ENCODE data around the gene SLC2A1. TPM values are rescaled to one million over a fixed set of nuclear protein-coding genes. Genes with fewer than 3 reads are reported as not detected.

Gene SLC2A1
- total and polyA plus RNA-seq, 11 donors: 10.6 to 196 (median 29.9) TPM

DNA sequence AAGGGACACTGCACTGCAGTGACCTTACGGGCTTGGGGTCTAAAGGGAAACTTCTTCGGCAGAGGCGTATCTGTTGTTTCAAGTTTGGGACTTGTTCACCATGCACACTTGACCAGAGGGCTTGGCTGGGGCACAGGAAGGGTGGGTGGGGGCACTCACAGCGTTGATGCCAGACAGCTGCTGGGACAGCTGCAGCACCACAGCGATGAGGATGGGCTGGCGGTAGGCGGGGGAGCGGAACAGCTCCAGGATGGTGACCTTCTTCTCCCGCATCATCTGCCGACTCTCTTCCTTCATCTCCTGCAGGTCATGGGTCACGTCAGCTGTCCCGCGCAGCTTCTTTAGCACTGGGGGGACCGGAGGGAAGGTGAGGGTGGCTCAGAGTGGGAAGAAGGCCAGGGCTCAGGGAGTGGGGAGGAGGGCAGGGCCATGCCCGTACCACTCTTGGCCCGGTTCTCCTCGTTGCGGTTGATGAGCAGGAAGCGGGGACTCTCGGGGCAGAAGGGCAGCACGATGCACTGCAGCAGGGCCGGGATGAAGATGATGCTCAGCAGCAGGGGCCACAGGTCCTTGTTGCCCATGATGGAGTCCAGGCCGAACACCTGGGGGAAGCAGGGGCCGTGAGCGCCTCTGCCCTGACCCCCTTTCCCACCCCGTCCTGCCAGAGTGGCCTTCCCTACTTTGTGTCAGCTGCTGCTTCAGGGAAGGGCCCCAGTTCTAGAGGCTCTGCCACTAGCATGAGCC is 29.1 kb downstream of the SLC2A1 start:
- Histone ChIP-seq H3K9me3 (no peaks in the 10 kb centered on the region), H3K27ac (no peak overlapping the region), H3K36me3 (peaks cover 0 to 46% (median 39%) of the 10 kb centered on the region in 9 donors), H3K4me3 (no peak overlapping the region), H3K27me3 (no peaks in the 10 kb centered on the region), H3K4me1 (peaks cover 0 to 46% (median 6%) of the 10 kb centered on the region in 12 donors)
- intact Hi-C loops (cut with DNase I): loop anchor here in 2 of 10 donors (2.0 to 10.0 kb wide), 4 partner anchors 23 to 455 kb away; partner anchors contain the start of genes MED8 (in 1 of the 2), SZT2 (in 1 of the 2) and YBX1 (in 1 of the 2)
- DNase-seq (no peak), ATAC-seq (no peak)
- TF ChIP-seq POLR2A (IDR thresholded peaks at IDR 0.05): no peak
- TF ChIP-seq, protein P1, sequence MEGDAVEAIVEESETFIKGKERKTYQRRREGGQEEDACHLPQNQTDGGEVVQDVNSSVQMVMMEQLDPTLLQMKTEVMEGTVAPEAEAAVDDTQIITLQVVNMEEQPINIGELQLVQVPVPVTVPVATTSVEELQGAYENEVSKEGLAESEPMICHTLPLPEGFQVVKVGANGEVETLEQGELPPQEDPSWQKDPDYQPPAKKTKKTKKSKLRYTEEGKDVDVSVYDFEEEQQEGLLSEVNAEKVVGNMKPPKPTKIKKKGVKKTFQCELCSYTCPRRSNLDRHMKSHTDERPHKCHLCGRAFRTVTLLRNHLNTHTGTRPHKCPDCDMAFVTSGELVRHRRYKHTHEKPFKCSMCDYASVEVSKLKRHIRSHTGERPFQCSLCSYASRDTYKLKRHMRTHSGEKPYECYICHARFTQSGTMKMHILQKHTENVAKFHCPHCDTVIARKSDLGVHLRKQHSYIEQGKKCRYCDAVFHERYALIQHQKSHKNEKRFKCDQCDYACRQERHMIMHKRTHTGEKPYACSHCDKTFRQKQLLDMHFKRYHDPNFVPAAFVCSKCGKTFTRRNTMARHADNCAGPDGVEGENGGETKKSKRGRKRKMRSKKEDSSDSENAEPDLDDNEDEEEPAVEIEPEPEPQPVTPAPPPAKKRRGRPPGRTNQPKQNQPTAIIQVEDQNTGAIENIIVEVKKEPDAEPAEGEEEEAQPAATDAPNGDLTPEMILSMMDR (IDR thresholded peaks at IDR 0.05): no peak
- WGBS, 4 donors: 88 to 92% (median 92%) methylated on average over 25 to 26 of the region's 26 CpGs

DNA sequence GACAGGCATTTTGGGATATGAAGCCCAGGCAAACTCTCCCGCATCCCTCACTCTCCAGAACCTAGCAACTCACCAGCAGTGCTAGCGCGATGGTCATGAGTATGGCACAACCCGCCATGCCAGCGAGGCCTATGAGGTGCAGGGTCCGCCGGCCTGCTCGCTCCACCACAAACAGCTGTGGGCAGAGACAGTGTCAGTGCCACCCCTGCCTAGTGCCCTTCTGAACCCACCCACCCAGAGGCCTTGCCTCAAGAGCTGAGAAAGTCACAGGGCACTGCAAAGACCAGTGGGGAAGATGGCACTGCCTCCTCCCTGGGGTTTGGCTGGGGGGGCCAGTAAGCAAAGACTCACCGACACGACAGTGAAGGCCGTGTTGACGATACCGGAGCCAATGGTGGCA is 29.8 kb downstream of the SLC2A1 start:
- DNase-seq (no peak), ATAC-seq (no peak)
- 90 to 97% (median 93%) methylated on average over 5 to 13 of the region's 13 CpGs for WGBS, 4 donors
- intact Hi-C loops (cut with DNase I): loop anchor here in 2 of 10 donors (2.0 to 10.0 kb wide), 4 partner anchors 24 to 456 kb away; partner anchors contain the start of genes MED8 (in 1 of the 2), SZT2 (in 1 of the 2) and YBX1 (in 1 of the 2)
- Histone ChIP-seq H3K36me3 (peaks cover 0 to 46% (median 39%) of the 10 kb centered on the region in 9 donors), H3K9me3 (no peaks in the 10 kb centered on the region), H3K4me1 (peaks cover 0 to 41% (median 6%) of the 10 kb centered on the region in 12 donors), H3K27me3 (no peaks in the 10 kb centered on the region), H3K27ac (no peak overlapping the region), H3K4me3 (no peak overlapping the region)
- TF ChIP-seq, protein P1 (IDR thresholded peaks at IDR 0.05): no peak
- no peak for TF ChIP-seq POLR2A (IDR thresholded peaks at IDR 0.05)

GRCh38 chr1:42927920-42928505 is 30.7 kb downstream of the SLC2A1 start:
- intact Hi-C loops (cut with DNase I): loop anchor here in 2 of 10 donors (2.0 to 10.0 kb wide), 4 partner anchors 25 to 457 kb away; partner anchors contain the start of genes MED8 (in 1 of the 2), SZT2 (in 1 of the 2) and YBX1 (in 1 of the 2)
- Histone ChIP-seq H3K9me3 (no peaks in the 10 kb centered on the region), H3K27me3 (no peaks in the 10 kb centered on the region), H3K4me3 (no peak overlapping the region), H3K36me3 (peaks cover 0 to 46% (median 39%) of the 10 kb centered on the region in 9 donors), H3K4me1 (peaks cover 0 to 40% (median 9%) of the 10 kb centered on the region in 12 donors), H3K27ac (no peak overlapping the region)
- no peak for ATAC-seq
- WGBS, 4 donors: 73 to 84% (median 78%) methylated on average over 9 to 10 of the region's 10 CpGs
- no peak for DNase-seq
- TF ChIP-seq POLR2A (IDR thresholded peaks at IDR 0.05): no peak
- TF ChIP-seq, protein P1 (IDR thresholded peaks at IDR 0.05): no peak
